HepG2 (cell line): Measurements from ENCODE around the gene ARHGEF10L. TPM values are rescaled to one million over a fixed set of nuclear protein-coding genes. Genes with fewer than 3 reads are reported as not detected.

Experiments used
- AFF4 ChIP-seq: sonication (generic); formaldehyde crosslinking; IDR thresholded peaks from 2 replicates; pipeline ENCODE4 v1.4.0; 2020; ENCODE audit warnings: missing genetic modification reagents
- CSRNP1 ChIP-seq: sonication (generic); formaldehyde crosslinking; IDR thresholded peaks from 2 replicates; pipeline ENCODE4 v1.8.1; 2023; ENCODE audit warnings: mild to moderate bottlenecking, missing genetic modification reagents
- FOXA3 ChIP-seq: IDR thresholded peaks from 2 replicates; pipeline ENCODE4 v1.6.1; 2016; ENCODE audit warnings: missing genetic modification reagents, missing compliant biosample characterization
- GATAD1 ChIP-seq: IDR thresholded peaks from 2 replicates; pipeline ENCODE4 v1.6.1; 2016; ENCODE audit warnings: missing genetic modification reagents, missing compliant biosample characterization
- HNF4G ChIP-seq, 2 experiments: sonication (generic) in 1 of 2; formaldehyde crosslinking in 1 of 2; IDR thresholded peaks; 2 replicates each; pipeline versions ENCODE4 v1.4.0 to v1.6.1; 2011 to 2020; ENCODE audit warnings: borderline replicate concordance in 2 of 2, low read depth in 2 of 2, mild to moderate bottlenecking in 2 of 2, low read length in 1 of 2, missing genetic modification reagents in 1 of 2, moderate library complexity in 1 of 2
- KDM2A ChIP-seq: sonication (generic); formaldehyde crosslinking; IDR thresholded peaks from 2 replicates; pipeline ENCODE4 v1.4.0; 2020; ENCODE audit warnings: low read depth, missing genetic modification reagents, borderline replicate concordance
- KDM5B ChIP-seq: sonication (generic); formaldehyde crosslinking; IDR thresholded peaks from 2 replicates; pipeline ENCODE4 v1.4.0; 2020; ENCODE audit warnings: missing genetic modification reagents, mild to moderate bottlenecking, borderline replicate concordance
- MIER2 ChIP-seq: IDR thresholded peaks from 2 replicates; pipeline ENCODE4 v1.6.1; 2016; ENCODE audit warnings: missing biosample characterization, missing genetic modification reagents
- RXRB ChIP-seq: IDR thresholded peaks from 2 replicates; pipeline ENCODE4 v1.6.1; 2016; ENCODE audit warnings: borderline replicate concordance, missing genetic modification reagents, missing compliant biosample characterization
- SALL1 ChIP-seq: sonication (generic); formaldehyde crosslinking; IDR thresholded peaks from 2 replicates; pipeline ENCODE4 v1.8.0; 2022; ENCODE audit warnings: mild to moderate bottlenecking, missing genetic modification reagents
- SOX13 ChIP-seq, 3 experiments: fragments of 450-650 bp in 1 of 3; sonication (generic) in 1 of 3; formaldehyde crosslinking in 1 of 3; IDR thresholded peaks in 2 of 3; conservative IDR thresholded peaks in 1 of 3; 2 replicates each; pipeline versions ENCODE4 v1.5.0 to v1.6.1; 2016 to 2020; ENCODE audit warnings: antibody characterized with exemption in 1 of 3, mild to moderate bottlenecking in 1 of 3, missing compliant biosample characterization in 1 of 3, missing genetic modification reagents in 1 of 3, moderate library complexity in 1 of 3
- STAG1 ChIP-seq: sonication (generic); formaldehyde crosslinking; IDR thresholded peaks from 2 replicates; pipeline ENCODE4 v1.4.0; 2020; ENCODE audit warnings: missing genetic modification reagents
- ZFP37 ChIP-seq: sonication (generic); formaldehyde crosslinking; IDR thresholded peaks from 2 replicates; pipeline ENCODE4 v1.4.0; 2020; ENCODE audit warnings: missing genetic modification reagents, borderline replicate concordance
- ZNF629 ChIP-seq: sonication (generic); formaldehyde crosslinking; conservative IDR thresholded peaks from 2 replicates; pipeline ENCODE4 v1.5.0; 2020; ENCODE audit warnings: missing genetic modification reagents
- ZNF749 ChIP-seq: sonication (generic); formaldehyde crosslinking; IDR thresholded peaks from 2 replicates; pipeline ENCODE4 v1.8.0; 2022; ENCODE audit warnings: mild to moderate bottlenecking, missing genetic modification reagents, moderate library complexity, borderline replicate concordance
- ZNF772 ChIP-seq: sonication (generic); formaldehyde crosslinking; IDR thresholded peaks from 2 replicates; pipeline ENCODE4 v1.5.0; 2020; ENCODE audit warnings: mild to moderate bottlenecking, missing genetic modification reagents
- ZNF788 ChIP-seq: sonication (generic); formaldehyde crosslinking; IDR thresholded peaks from 2 replicates; pipeline ENCODE4 v1.5.0; 2020; ENCODE audit warnings: mild to moderate bottlenecking, missing genetic modification reagents, borderline replicate concordance
- polyA plus RNA-seq, 8 experiments: library from polyadenylated mRNA; depleted of rRNA in 3 of 8; stranded (reverse) in 7 of 8; unstranded in 1 of 8; fragments of >200 nt; fragmentation: Illumina TruSeq in 4 of 8; extraction: Trizol in 4 of 8; gene quantifications; 2 replicates each; pipeline versions ENCODE4 v1.2.1 to v1.2.3, GENCODE V29; 2011 to 2016; ENCODE audit warnings: low read depth in 4 of 8, missing spikeins in 1 of 8, mixed read lengths in 1 of 8; ENCODE audit not compliant: insufficient read depth in 1 of 8
- total RNA-seq, 5 experiments: library from RNA; depleted of rRNA; stranded (reverse); fragments of >200 nt; fragmentation: Illumina TruSeq; extraction: Trizol; gene quantifications; 2 replicates each; pipeline ENCODE4 v1.2.3, GENCODE V29; 2016; ENCODE audit warnings: low read depth in 1 of 5
- TF ChIP-seq, protein P1 (sequence below): sonication (generic); formaldehyde crosslinking; IDR thresholded peaks from 2 replicates; pipeline ENCODE4 v1.4.0; 2020; ENCODE audit warnings: mild to moderate bottlenecking, missing genetic modification reagents
- TF ChIP-seq, protein P2 (sequence below): sonication (generic); formaldehyde crosslinking; IDR thresholded peaks from 2 replicates; pipeline ENCODE4 v1.5.0; 2020; ENCODE audit warnings: mild to moderate bottlenecking, missing genetic modification reagents, moderate library complexity

The ARHGEF10L gene
- total and polyA plus RNA-seq, 2 of the 13 experiments (the other 11 are each of a cell fraction or from before 2014, with no cell fraction given) = 46.5 to 78.3 TPM

GRCh38 chr1:17502326-17502778 is 37.1 kb upstream of the ARHGEF10L start (continued):
- TF ChIP-seq SOX13 (IDR thresholded peaks at IDR 0.05) = no peak
- peak in 1 of 2 experiments; percentile 30; a peak in 1 of 4 replicates for TF ChIP-seq SOX13 (CRISPR knock-in tag; conservative IDR thresholded peaks at IDR 0.05 in 1 of 2, IDR thresholded peaks at IDR 0.05 in 1 of 2)
- peak; percentile 52 for TF ChIP-seq SALL1 (CRISPR knock-in tag)
- 0 out of 2 replicates have a peak, but pooled peaks have one; percentile 11 for TF ChIP-seq FOXA3 (CRISPR knock-in tag)
- 0 out of 2 replicates have a peak, but pooled peaks have one; percentile 20 for TF ChIP-seq MIER2
- peak; percentile 42; the same call in 1 of the 2 replicates for TF ChIP-seq HNF4G (IDR thresholded peaks at IDR 0.05; ENCODE audit: borderline replicate concordance, low read depth, low read length)
- TF ChIP-seq HNF4G (CRISPR knock-in tag; IDR thresholded peaks at IDR 0.05; ENCODE audit: borderline replicate concordance, low read depth) = no peak
- TF ChIP-seq ZNF749 (CRISPR knock-in tag) = no peak
- TF ChIP-seq STAG1 (CRISPR knock-in tag) = peak; percentile 94
- TF ChIP-seq ZNF788 (CRISPR knock-in tag) = peak; percentile 37; the same call in 1 of the 2 replicates
- TF ChIP-seq RXRB (CRISPR knock-in tag) = peak; percentile 47; the same call in 1 of the 2 replicates
- TF ChIP-seq CSRNP1 (CRISPR knock-in tag) = no peak
- peak; percentile 46; the same call in 1 of the 2 replicates for TF ChIP-seq KDM2A (CRISPR knock-in tag)
- TF ChIP-seq, protein P1, sequence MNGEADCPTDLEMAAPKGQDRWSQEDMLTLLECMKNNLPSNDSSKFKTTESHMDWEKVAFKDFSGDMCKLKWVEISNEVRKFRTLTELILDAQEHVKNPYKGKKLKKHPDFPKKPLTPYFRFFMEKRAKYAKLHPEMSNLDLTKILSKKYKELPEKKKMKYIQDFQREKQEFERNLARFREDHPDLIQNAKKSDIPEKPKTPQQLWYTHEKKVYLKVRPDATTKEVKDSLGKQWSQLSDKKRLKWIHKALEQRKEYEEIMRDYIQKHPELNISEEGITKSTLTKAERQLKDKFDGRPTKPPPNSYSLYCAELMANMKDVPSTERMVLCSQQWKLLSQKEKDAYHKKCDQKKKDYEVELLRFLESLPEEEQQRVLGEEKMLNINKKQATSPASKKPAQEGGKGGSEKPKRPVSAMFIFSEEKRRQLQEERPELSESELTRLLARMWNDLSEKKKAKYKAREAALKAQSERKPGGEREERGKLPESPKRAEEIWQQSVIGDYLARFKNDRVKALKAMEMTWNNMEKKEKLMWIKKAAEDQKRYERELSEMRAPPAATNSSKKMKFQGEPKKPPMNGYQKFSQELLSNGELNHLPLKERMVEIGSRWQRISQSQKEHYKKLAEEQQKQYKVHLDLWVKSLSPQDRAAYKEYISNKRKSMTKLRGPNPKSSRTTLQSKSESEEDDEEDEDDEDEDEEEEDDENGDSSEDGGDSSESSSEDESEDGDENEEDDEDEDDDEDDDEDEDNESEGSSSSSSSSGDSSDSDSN (CRISPR knock-in tag) = peak; percentile 26; the same call in 1 of the 2 replicates
- peak; percentile 83 for TF ChIP-seq ZNF629 (CRISPR knock-in tag)
- TF ChIP-seq GATAD1 = 0 out of 2 replicates have a peak, but pooled peaks have one; percentile 14
- 0 out of 2 replicates have a peak, but pooled peaks have one; percentile 26 for TF ChIP-seq KDM5B (CRISPR knock-in tag)
- no peak for TF ChIP-seq AFF4 (CRISPR knock-in tag)
- TF ChIP-seq, protein P2, sequence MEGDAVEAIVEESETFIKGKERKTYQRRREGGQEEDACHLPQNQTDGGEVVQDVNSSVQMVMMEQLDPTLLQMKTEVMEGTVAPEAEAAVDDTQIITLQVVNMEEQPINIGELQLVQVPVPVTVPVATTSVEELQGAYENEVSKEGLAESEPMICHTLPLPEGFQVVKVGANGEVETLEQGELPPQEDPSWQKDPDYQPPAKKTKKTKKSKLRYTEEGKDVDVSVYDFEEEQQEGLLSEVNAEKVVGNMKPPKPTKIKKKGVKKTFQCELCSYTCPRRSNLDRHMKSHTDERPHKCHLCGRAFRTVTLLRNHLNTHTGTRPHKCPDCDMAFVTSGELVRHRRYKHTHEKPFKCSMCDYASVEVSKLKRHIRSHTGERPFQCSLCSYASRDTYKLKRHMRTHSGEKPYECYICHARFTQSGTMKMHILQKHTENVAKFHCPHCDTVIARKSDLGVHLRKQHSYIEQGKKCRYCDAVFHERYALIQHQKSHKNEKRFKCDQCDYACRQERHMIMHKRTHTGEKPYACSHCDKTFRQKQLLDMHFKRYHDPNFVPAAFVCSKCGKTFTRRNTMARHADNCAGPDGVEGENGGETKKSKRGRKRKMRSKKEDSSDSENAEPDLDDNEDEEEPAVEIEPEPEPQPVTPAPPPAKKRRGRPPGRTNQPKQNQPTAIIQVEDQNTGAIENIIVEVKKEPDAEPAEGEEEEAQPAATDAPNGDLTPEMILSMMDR (CRISPR knock-in tag) = peak; percentile 96
- no peak for TF ChIP-seq ZNF772 (CRISPR knock-in tag)
- TF ChIP-seq ZFP37 = no peak
